Upper lobe of left lung (tissue), 6 donors: ENCODE results near the gene DDAH1. TPM values are rescaled to one million over a fixed set of nuclear protein-coding genes. Genes with fewer than 3 reads are reported as not detected.
A peak's percentile ranks its signal among the peaks of the same experiment; 100 is the strongest.
"Not testable (repeated sequence)": the region's sequence is repeated elsewhere in the genome, so short reads cannot be mapped to it uniquely, and the experiment has no call there.

Experiments
- ATAC-seq, 2 donors: fragments of 200-7000 bp; cut with Tn5 transposase; one replicate each; pipeline ENCODE4 v1.9.1; 2022; ENCODE audit warnings: mild to moderate bottlenecking in 2 of 2, moderate library complexity in 2 of 2; ENCODE audit not compliant: low FRiP score in 2 of 2
- DNase-seq, 2 donors: peaks; one replicate each; pipeline ENCODE4 v3.0.0-alpha.2; 2019 to 2020
- H3K27ac ChIP-seq, 4 donors: fragments of 200-600 bp; sonication (generic); one replicate each; pipeline ENCODE4 v1.5.1; 2016 to 2019
- H3K27me3 ChIP-seq, 4 donors: fragments of 200-600 bp; sonication (generic); one replicate each; pipeline ENCODE4 v1.5.1; 2017 to 2019
- H3K36me3 ChIP-seq, 4 donors: fragments of 200-600 bp; sonication (generic); one replicate each; pipeline ENCODE4 v1.5.1; 2016 to 2019
- H3K4me1 ChIP-seq, 4 donors: fragments of 200-600 bp; sonication (generic); one replicate each; pipeline ENCODE4 v1.5.1; 2018 to 2019
- H3K4me3 ChIP-seq, 4 donors: fragments of 200-600 bp; sonication (generic); one replicate each; pipeline ENCODE4 v1.5.1; 2017 to 2019; ENCODE audit warnings: mild to moderate bottlenecking in 2 of 4, moderate library complexity in 1 of 4
- H3K9me3 ChIP-seq, 4 donors: fragments of 200-600 bp; sonication (generic); one replicate each; pipeline ENCODE4 v1.5.1; 2018 to 2019
- CTCF ChIP-seq, 6 experiments: fragments of 450-650 bp in 4 of 6; fragments of 200-600 bp in 2 of 6; sonication (generic) in 2 of 6; IDR thresholded peaks; one replicate each; pipeline ENCODE4 v1.5.1; 2016 to 2019; ENCODE audit warnings: antibody characterized with exemption in 6 of 6
- EP300 ChIP-seq, 4 donors: sonication (generic); formaldehyde crosslinking; IDR thresholded peaks; one replicate each; pipeline ENCODE4 v1.5.1; 2017; ENCODE audit warnings: antibody characterized with exemption in 4 of 4, control low read depth in 2 of 4
- POLR2A ChIP-seq, 4 donors: fragments of 450-650 bp; IDR thresholded peaks; one replicate each; pipeline ENCODE4 v1.5.1; 2016 to 2017; ENCODE audit warnings: antibody characterized with exemption in 4 of 4, mild to moderate bottlenecking in 2 of 4
- POLR2AphosphoS5 ChIP-seq, 2 donors: sonication (generic); formaldehyde crosslinking; IDR thresholded peaks; one replicate each; pipeline ENCODE4 v1.5.1; 2017; ENCODE audit warnings: antibody characterized with exemption in 2 of 2
- WGBS, 2 donors: methylation state at CpG; one replicate each; pipeline ENCODE4 v1.1.5; 2017 to 2018; 5-methylcytosine and 5-hydroxymethylcytosine counted together
- total RNA-seq, 6 donors: library from RNA; depleted of rRNA in 4 of 6; stranded (reverse); fragments of >200 nt in 4 of 6; gene quantifications; one replicate each; pipeline versions ENCODE4 v1.1.0 to v1.2.1, GENCODE V29; 2016 to 2021
- donor health status: DM: no; HTN: no; CAD: no; lungs with moderate emphysema.
- donor health status: DM: no; HTN: yes; CAD: no; lungs with severe emphysema.

The DDAH1 gene
- total RNA-seq = 10 to 100 TPM; 24.1 to 78.8 (median 52.6) TPM

DNA sequence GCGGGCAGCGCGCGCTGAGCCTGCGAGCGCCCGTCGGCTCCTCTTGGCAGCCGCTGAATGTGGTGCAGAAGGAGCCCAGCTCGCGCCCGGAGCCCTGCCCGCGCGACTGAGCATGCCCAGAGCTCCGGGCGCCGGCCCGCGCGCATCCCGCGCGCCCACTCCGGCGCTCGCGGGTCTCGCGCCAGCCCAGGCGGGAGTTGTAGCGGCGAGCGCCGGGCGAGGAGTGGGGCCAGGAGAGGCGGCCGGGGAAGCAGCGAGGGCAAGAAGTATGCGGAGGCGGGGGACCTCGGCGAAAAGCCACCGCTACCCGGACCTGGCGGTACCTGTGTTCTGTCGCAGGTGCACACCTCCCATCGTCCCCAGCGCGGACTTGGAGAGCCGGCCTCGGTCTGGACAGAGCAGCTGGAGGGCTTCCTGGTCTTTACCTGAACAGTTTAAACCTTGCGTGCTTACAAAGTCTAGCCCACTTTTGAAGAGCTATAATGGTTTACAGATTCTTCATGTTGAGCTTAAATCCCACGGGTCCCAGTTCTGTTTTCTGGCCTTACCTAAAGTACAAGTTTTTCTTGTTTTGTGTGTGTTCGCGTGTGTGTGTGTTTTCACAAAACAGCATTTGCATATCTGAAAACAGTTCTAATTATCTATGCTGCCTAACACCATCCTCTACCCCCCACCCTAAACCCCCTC lies at the start of gene DDAH1:
Gene DDAH1 (minus strand): TSS at position 61 of the 687 bp plus-strand sequence. CDS start 114 bp downstream, outside the sequence.
- DNase-seq (peak; percentile 83 to 92), ATAC-seq (peak; percentile 72 to 85)
- H3K27me3 ChIP-seq = no peaks in the 10 kb centered on the region
- no peak for TF ChIP-seq CTCF (IDR thresholded peaks at IDR 0.05)
- no peak for TF ChIP-seq POLR2AphosphoS5 (IDR thresholded peaks at IDR 0.05)
- TF ChIP-seq POLR2A (IDR thresholded peaks at IDR 0.05) = peak in 3 of 4 donors; percentile 20 to 70 (median 51)
- 5 to 9% methylated on average over 17 to 35 of the region's 56 CpGs for WGBS, 2 donors
- H3K9me3 ChIP-seq = no peaks in the 10 kb centered on the region
- H3K36me3 ChIP-seq = no peaks in the 10 kb centered on the region
- H3K27ac ChIP-seq = peak within 1 kb of the TSS; percentile 64 to 85 (median 82)
- peak within 1 kb of the TSS; percentile 47 to 79 (median 66) for H3K4me3 ChIP-seq
- H3K4me1 ChIP-seq = peaks cover 0 to 20% (median 8%) of the 10 kb centered on the region in 4 donors

GRCh38 chr1:85513998-85514397 lies 49.0 kb upstream of the DDAH1 start:
- not testable (repeated sequence) for ATAC-seq, H3K4me3 ChIP-seq, H3K27ac ChIP-seq, H3K9me3 ChIP-seq, H3K4me1 ChIP-seq, H3K36me3 ChIP-seq, DNase-seq, H3K27me3 ChIP-seq
- WGBS, 2 donors = 93 to 97% methylated on average over 4 of the region's 4 CpGs

DNA sequence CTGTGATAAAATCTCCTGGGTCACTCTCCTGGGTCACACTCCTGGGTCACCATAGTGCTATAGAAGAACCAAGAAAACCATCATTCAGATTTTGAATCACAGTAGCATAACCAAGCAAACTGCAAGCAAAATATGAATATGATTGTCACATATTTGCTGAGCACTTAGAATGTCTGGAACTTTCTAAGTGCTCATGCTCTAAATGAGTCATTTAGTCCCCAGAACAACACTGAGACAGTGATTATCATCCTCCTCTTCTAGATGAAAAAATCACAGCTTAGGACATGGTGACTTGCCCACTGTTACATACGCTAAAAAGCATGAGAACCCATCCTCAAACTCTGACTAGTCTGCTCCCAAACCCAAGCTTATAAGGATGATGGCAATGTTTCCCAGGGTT lies 39.5 kb upstream of the DDAH1 start:
- 78 to 92% methylated on average over 1 of the region's 1 CpG for WGBS, 2 donors
- H3K27ac ChIP-seq = no peak overlapping the region
- DNase-seq (no peak), ATAC-seq (peak in 1 of 2 donors; percentile 29)
- H3K36me3 ChIP-seq = no peaks in the 10 kb centered on the region
- no peaks in the 10 kb centered on the region for H3K27me3 ChIP-seq
- H3K4me1 ChIP-seq = peaks cover 7 to 8% (median 8%) of the 10 kb centered on the region in 4 donors
- TF ChIP-seq POLR2AphosphoS5 (IDR thresholded peaks at IDR 0.05) = no peak
- no peak for TF ChIP-seq EP300 (IDR thresholded peaks at IDR 0.05)
- no peak for TF ChIP-seq CTCF (IDR thresholded peaks at IDR 0.05)
- TF ChIP-seq POLR2A (IDR thresholded peaks at IDR 0.05) = no peak
- no peaks in the 10 kb centered on the region for H3K9me3 ChIP-seq
- no peak overlapping the region for H3K4me3 ChIP-seq

GRCh38 chr1:85502625-85503083 lies 37.7 kb upstream of the DDAH1 start:
- no peaks in the 10 kb centered on the region for H3K36me3 ChIP-seq
- H3K27me3 ChIP-seq = no peaks in the 10 kb centered on the region
- H3K9me3 ChIP-seq = no peaks in the 10 kb centered on the region
- ATAC-seq = peak; percentile 51 to 87
- DNase-seq = peak; percentile 5 to 42
- H3K27ac ChIP-seq = no peak overlapping the region
- H3K4me3 ChIP-seq = no peak overlapping the region
- 47 to 57% methylated on average over 3 of the region's 3 CpGs for WGBS, 2 donors
- peaks cover 7 to 8% (median 8%) of the 10 kb centered on the region in 4 donors for H3K4me1 ChIP-seq
- no peak for TF ChIP-seq POLR2AphosphoS5 (IDR thresholded peaks at IDR 0.05)
- no peak for TF ChIP-seq POLR2A (IDR thresholded peaks at IDR 0.05)
- peak in 4 of 6 experiments; percentile 13 to 48 (median 38) for TF ChIP-seq CTCF (IDR thresholded peaks at IDR 0.05)

GRCh38 chr1:85502171-85502570 lies 37.2 kb upstream of the DDAH1 start:
- no peak for TF ChIP-seq POLR2AphosphoS5 (IDR thresholded peaks at IDR 0.05)
- Histone ChIP-seq H3K27ac (no peak overlapping the region), H3K27me3 (no peaks in the 10 kb centered on the region), H3K4me1 (peaks cover 7 to 8% (median 8%) of the 10 kb centered on the region in 4 donors), H3K36me3 (no peaks in the 10 kb centered on the region), H3K9me3 (no peaks in the 10 kb centered on the region), H3K4me3 (no peak overlapping the region)
- ATAC-seq (peak in 1 of 2 donors; percentile 10), DNase-seq (no peak)
- 26 to 40% methylated on average over 4 of the region's 4 CpGs for WGBS, 2 donors
